Measurements from ENCODE around the gene B3GNT7. TPM values are rescaled to one million over a fixed set of nuclear protein-coding genes. Genes with fewer than 3 reads are reported as not detected.

The B3GNT7 gene
- polyA plus RNA-seq, 1 donor (not counting 4 experiments of a cell fraction or from before 2014, with no cell fraction given): not detected

- no peak overlapping the region for H3K9ac ChIP-seq (ENCODE audit: control insufficient read depth, extremely low read depth, insufficient read depth, low read length)
- no peak overlapping the region for H3K4me2 ChIP-seq (ENCODE audit: control insufficient read depth, extremely low read depth, insufficient read depth, low read depth, low read length)
- TF ChIP-seq CTCF (optimal IDR thresholded peaks at IDR 0.05 in 1 of 3, IDR thresholded peaks at IDR 0.05 in 1 of 3, conservative IDR thresholded peaks at IDR 0.05 in 1 of 3; ENCODE audit: extremely low read depth in 1 of 3, insufficient read depth in 2 of 3, low read length in 3 of 3) (no peak), EZH2 (IDR thresholded peaks at IDR 0.05; ENCODE audit: low read length) (no peak)
- H3K27ac ChIP-seq (ENCODE audit: control insufficient read depth, insufficient read depth, low read length): no peak overlapping the region
- H3K27me3 ChIP-seq (ENCODE audit: control insufficient read depth, extremely low read depth, insufficient read depth, low read length): no peaks in the 10 kb centered on the region
- H3K79me2 ChIP-seq (ENCODE audit: control insufficient read depth, insufficient read depth, low read length): no peaks in the 10 kb centered on the region
- no peaks in the 10 kb centered on the region for H3K36me3 ChIP-seq (ENCODE audit: control insufficient read depth in 2 of 2, extremely low read depth in 1 of 2, insufficient read depth in 2 of 2, low read length in 2 of 2)
- no peak overlapping the region for H3K4me3 ChIP-seq (ENCODE audit: control insufficient read depth in 2 of 3, extremely low read depth in 1 of 3, insufficient read depth in 2 of 3, low read depth in 1 of 3, low read length in 3 of 3)
- no peaks in the 10 kb centered on the region for H4K20me1 ChIP-seq (ENCODE audit: control insufficient read depth, extremely low read depth, insufficient read depth, low read length)
- no peaks in the 10 kb centered on the region for H3K9me3 ChIP-seq (ENCODE audit: control insufficient read depth, low read depth, low read length)
- no peak for DNase-seq (ENCODE audit: low read depth, low spot score)
- no peak for FAIRE-seq
- dilution Hi-C loops (cut with MboI; ENCODE audit: extremely low pct_ligation_motif_present, low sequenced_read_pairs): no loop called here
- peaks cover 3% of the 10 kb centered on the region for H3K4me1 ChIP-seq (ENCODE audit: control insufficient read depth, extremely low read depth, insufficient read depth, low read length)
- no peaks in the 10 kb centered on the region for H3K9me1 ChIP-seq (ENCODE audit: control insufficient read depth, extremely low read depth, insufficient read depth, low read length)
- H2AFZ ChIP-seq (ENCODE audit: control insufficient read depth, low read length): no peak overlapping the region
These were observed 35.6 kb upstream of the B3GNT7 start for GRCh38 chr2:231359948-231360347.

- no peaks in the 10 kb centered on the region for H3K79me2 ChIP-seq (ENCODE audit: control insufficient read depth, insufficient read depth, low read length)
- FAIRE-seq: no peak
- H3K4me1 ChIP-seq (ENCODE audit: control insufficient read depth, extremely low read depth, insufficient read depth, low read length): peaks cover 8% of the 10 kb centered on the region
- no peak overlapping the region for H3K27ac ChIP-seq (ENCODE audit: control insufficient read depth, insufficient read depth, low read length)
- H4K20me1 ChIP-seq (ENCODE audit: control insufficient read depth, extremely low read depth, insufficient read depth, low read length): no peaks in the 10 kb centered on the region
- TF ChIP-seq CTCF (optimal IDR thresholded peaks at IDR 0.05 in 1 of 3, IDR thresholded peaks at IDR 0.05 in 1 of 3, conservative IDR thresholded peaks at IDR 0.05 in 1 of 3; ENCODE audit: extremely low read depth in 1 of 3, insufficient read depth in 2 of 3, low read length in 3 of 3) (no peak), EZH2 (IDR thresholded peaks at IDR 0.05; ENCODE audit: low read length) (no peak)
- dilution Hi-C loops (cut with MboI; ENCODE audit: extremely low pct_ligation_motif_present, low sequenced_read_pairs): no loop called here
- no peaks in the 10 kb centered on the region for H3K36me3 ChIP-seq (ENCODE audit: control insufficient read depth in 2 of 2, extremely low read depth in 1 of 2, insufficient read depth in 2 of 2, low read length in 2 of 2)
- no peak overlapping the region for H3K4me3 ChIP-seq (ENCODE audit: control insufficient read depth in 2 of 3, extremely low read depth in 1 of 3, insufficient read depth in 2 of 3, low read depth in 1 of 3, low read length in 3 of 3)
- no peak overlapping the region for H3K9ac ChIP-seq (ENCODE audit: control insufficient read depth, extremely low read depth, insufficient read depth, low read length)
- H3K9me1 ChIP-seq (ENCODE audit: control insufficient read depth, extremely low read depth, insufficient read depth, low read length): no peaks in the 10 kb centered on the region
- H3K9me3 ChIP-seq (ENCODE audit: control insufficient read depth, low read depth, low read length): no peaks in the 10 kb centered on the region
- H2AFZ ChIP-seq (ENCODE audit: control insufficient read depth, low read length): no peak overlapping the region
- no peaks in the 10 kb centered on the region for H3K27me3 ChIP-seq (ENCODE audit: control insufficient read depth, extremely low read depth, insufficient read depth, low read length)
- H3K4me2 ChIP-seq (ENCODE audit: control insufficient read depth, extremely low read depth, insufficient read depth, low read depth, low read length): no peak overlapping the region
- DNase-seq (ENCODE audit: low read depth, low spot score): no peak
These were observed 35.1 kb upstream of the B3GNT7 start for GRCh38 chr2:231360401-231360800.

Data from keratinocyte (primary cell).